Prostate gland (tissue), 2 donors: ENCODE data around the gene ANKS1B. TPM values are rescaled to one million over a fixed set of nuclear protein-coding genes. Genes with fewer than 3 reads are reported as not detected.
"Not testable (repeated sequence)": the region's sequence is repeated elsewhere in the genome, so short reads cannot be mapped to it uniquely, and the experiment has no call there.

Experiments
- DNase-seq: peaks from one replicate; pipeline ENCODE4 v3.0.0-alpha.2; 2019; ENCODE audit warnings: low spot score
- H3K27ac ChIP-seq, 2 donors: fragments of 200-600 bp; sonication (generic); 2 replicates each; pipeline ENCODE4 v1.5.1; 2017 to 2019
- H3K27me3 ChIP-seq: fragments of 200-600 bp; sonication (generic); replicated peaks from 2 replicates; pipeline ENCODE4 v1.5.1; 2019; ENCODE audit not compliant: insufficient read depth
- H3K36me3 ChIP-seq, 2 donors: fragments of 200-600 bp; sonication (generic); 1 replicate in 1 of 2; 2 replicates in 1 of 2; pipeline versions ENCODE4 v1.5.1 to v1.8.1; 2017 to 2019
- H3K4me1 ChIP-seq: fragments of 200-600 bp; sonication (generic); replicated peaks from 2 replicates; pipeline ENCODE4 v1.5.1; 2019
- H3K4me3 ChIP-seq, 2 donors: fragments of 200-600 bp; sonication (generic); 2 replicates each; pipeline ENCODE4 v1.5.1; 2017 to 2019
- H3K9me3 ChIP-seq: fragments of 200-600 bp; sonication (generic); 2 replicates; pipeline ENCODE4 v1.5.1; 2017
- POLR2A ChIP-seq: fragments of 450-650 bp; IDR thresholded peaks from one replicate; pipeline ENCODE4 v1.6.1; 2016; ENCODE audit warnings: antibody characterized with exemption, mild to moderate bottlenecking
- POLR2AphosphoS5 ChIP-seq: sonication (generic); formaldehyde crosslinking; IDR thresholded peaks from one replicate; pipeline ENCODE4 v1.6.1; 2017; ENCODE audit warnings: antibody characterized with exemption
- WGBS: methylation state at CpG from one replicate; pipeline ENCODE4 v1.1.5; 2018; 5-methylcytosine and 5-hydroxymethylcytosine counted together
- intact Hi-C: fragments of 100-400 bp; cut with DNase I; formaldehyde crosslinking; loops from one replicate; pipeline ENCODE4 v1.14.2; 2022
- total RNA-seq, 2 donors: library from RNA; depleted of rRNA; stranded (reverse); fragments of >200 nt; gene quantifications; one replicate each; pipeline ENCODE4 v1.1.0, GENCODE V29; 2016
- TF ChIP-seq, protein P1 (sequence below), 4 experiments: fragments of 200-600 bp in 2 of 4; fragments of 450-650 bp in 2 of 4; sonication (generic) in 2 of 4; IDR thresholded peaks; 1 replicate in 3 of 4; 2 replicates in 1 of 4; pipeline ENCODE4 v1.5.1; 2016 to 2019; ENCODE audit warnings: antibody characterized with exemption in 4 of 4, mild to moderate bottlenecking in 2 of 4, moderate library complexity in 2 of 4

Gene ANKS1B
- total RNA-seq, 2 donors from 2014 or later = 13.0 to 17.4 TPM

DNA sequence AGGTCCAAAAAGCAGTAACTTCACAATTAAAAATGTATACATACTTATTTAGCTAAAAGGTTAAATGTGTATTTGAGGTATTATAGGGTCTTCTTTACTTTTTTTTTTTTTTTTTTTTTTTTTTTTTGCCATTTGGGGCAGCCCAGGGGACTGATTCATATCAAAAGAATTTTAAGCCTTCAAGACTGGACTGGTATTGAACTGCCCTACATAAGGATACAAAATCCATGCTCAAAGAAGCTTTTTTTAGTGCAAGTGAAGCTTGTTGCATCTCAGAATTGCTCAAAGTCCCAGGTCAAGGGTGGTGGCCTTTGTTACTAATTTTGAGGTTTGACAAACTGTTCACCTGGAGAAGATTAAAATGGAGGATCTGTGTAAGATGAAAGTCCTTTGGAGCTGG lies 1215.7 kb downstream of the ANKS1B start:
- intact Hi-C loops = no loop called here
- TF ChIP-seq, protein P1, sequence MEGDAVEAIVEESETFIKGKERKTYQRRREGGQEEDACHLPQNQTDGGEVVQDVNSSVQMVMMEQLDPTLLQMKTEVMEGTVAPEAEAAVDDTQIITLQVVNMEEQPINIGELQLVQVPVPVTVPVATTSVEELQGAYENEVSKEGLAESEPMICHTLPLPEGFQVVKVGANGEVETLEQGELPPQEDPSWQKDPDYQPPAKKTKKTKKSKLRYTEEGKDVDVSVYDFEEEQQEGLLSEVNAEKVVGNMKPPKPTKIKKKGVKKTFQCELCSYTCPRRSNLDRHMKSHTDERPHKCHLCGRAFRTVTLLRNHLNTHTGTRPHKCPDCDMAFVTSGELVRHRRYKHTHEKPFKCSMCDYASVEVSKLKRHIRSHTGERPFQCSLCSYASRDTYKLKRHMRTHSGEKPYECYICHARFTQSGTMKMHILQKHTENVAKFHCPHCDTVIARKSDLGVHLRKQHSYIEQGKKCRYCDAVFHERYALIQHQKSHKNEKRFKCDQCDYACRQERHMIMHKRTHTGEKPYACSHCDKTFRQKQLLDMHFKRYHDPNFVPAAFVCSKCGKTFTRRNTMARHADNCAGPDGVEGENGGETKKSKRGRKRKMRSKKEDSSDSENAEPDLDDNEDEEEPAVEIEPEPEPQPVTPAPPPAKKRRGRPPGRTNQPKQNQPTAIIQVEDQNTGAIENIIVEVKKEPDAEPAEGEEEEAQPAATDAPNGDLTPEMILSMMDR (IDR thresholded peaks at IDR 0.05) = no peak
- TF ChIP-seq POLR2A (no peak), POLR2AphosphoS5 (no peak)
- no peak for DNase-seq
- Histone ChIP-seq H3K27me3 (no peaks in the 10 kb centered on the region), H3K4me1 (no peaks in the 10 kb centered on the region), H3K4me3 (no peak overlapping the region), H3K36me3 (no peaks in the 10 kb centered on the region), H3K9me3 (no peaks in the 10 kb centered on the region), H3K27ac (no peak overlapping the region)

GRCh38 chr12:98767248-98767647 lies 1217.5 kb downstream of the ANKS1B start:
- Histone ChIP-seq H3K9me3 (no peaks in the 10 kb centered on the region), H3K27me3 (no peaks in the 10 kb centered on the region), H3K4me3 (no peak overlapping the region), H3K36me3 (no peaks in the 10 kb centered on the region), H3K4me1 (no peaks in the 10 kb centered on the region), H3K27ac (no peak overlapping the region)
- intact Hi-C loops = no loop called here
- no peak for DNase-seq
- TF ChIP-seq POLR2A (no peak), POLR2AphosphoS5 (no peak)
- TF ChIP-seq, protein P1 (IDR thresholded peaks at IDR 0.05) = no peak
- WGBS = 95% methylated on average over 9 of the region's 9 CpGs

- no peak overlapping the region for H3K4me3 ChIP-seq
Measured at GRCh38 chr12:98763656-98764055, 1221.1 kb downstream of the ANKS1B start.

DNA sequence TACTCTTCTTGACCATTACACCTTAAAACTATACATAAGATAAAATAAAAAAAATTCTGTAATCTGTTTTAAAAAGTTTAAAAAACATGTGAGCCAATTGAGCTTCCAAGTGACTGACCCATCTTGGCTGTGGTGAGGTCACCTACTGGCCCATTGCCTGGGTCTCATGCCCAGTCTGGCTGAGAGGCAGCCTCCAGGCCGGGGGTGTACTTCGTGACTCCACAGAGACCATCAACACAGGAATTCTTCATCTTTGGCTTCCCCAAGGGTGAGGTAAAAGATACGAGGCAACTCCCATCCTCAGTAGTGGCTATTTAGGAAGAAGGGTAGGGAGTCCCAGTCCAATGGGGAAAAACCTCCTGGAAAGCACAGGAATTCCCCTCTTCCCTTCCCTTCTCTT lies 1226.4 kb downstream of the ANKS1B start:
- 49% methylated on average over 3 of the region's 3 CpGs for WGBS
- Histone ChIP-seq H3K27ac (no peak overlapping the region), H3K4me3 (no peak overlapping the region), H3K36me3 (no peaks in the 10 kb centered on the region), H3K9me3 (no peaks in the 10 kb centered on the region), H3K27me3 (no peaks in the 10 kb centered on the region), H3K4me1 (no peaks in the 10 kb centered on the region)
- DNase-seq = no peak
- no peak for TF ChIP-seq POLR2AphosphoS5
- TF ChIP-seq, protein P1 (IDR thresholded peaks at IDR 0.05) = no peak
- no peak for TF ChIP-seq POLR2A
- intact Hi-C loops = no loop called here

More at GRCh38 chr12:98763656-98764055, 1221.1 kb downstream of the ANKS1B start:
- Histone ChIP-seq H3K4me1 (no peaks in the 10 kb centered on the region), H3K36me3 (no peaks in the 10 kb centered on the region), H3K27me3 (no peaks in the 10 kb centered on the region), H3K9me3 (no peaks in the 10 kb centered on the region), H3K27ac (no peak overlapping the region)
- TF ChIP-seq POLR2AphosphoS5 (no peak), POLR2A (no peak)
- TF ChIP-seq, protein P1 (IDR thresholded peaks at IDR 0.05) = no peak
- intact Hi-C loops = no loop called here
- DNase-seq = no peak
- WGBS = 73% methylated on average over 4 of the region's 4 CpGs

DNA sequence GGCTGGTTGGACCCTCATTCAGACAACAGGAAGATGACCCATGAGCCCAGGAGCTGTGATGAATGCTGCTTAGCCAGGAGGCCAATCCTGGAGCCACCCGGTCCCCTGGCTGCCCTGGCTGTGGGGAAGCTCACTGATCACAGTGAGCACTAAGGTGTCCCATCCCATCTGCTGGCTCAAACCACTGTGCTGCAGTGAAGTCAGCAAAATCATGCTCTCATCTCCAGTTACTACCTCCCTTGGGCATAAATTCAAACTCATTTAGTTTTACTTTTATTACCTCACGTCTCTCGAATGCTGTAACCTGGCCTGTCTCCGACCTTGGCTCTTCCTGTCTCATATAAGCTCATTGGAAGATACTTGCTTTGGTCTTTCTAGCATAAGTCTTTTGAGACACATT lies 1227.3 kb downstream of the ANKS1B start:
- Histone ChIP-seq H3K27me3 (no peaks in the 10 kb centered on the region), H3K36me3 (no peaks in the 10 kb centered on the region), H3K4me1 (no peaks in the 10 kb centered on the region), H3K4me3 (no peak overlapping the region), H3K9me3 (no peaks in the 10 kb centered on the region), H3K27ac (no peak overlapping the region)
- intact Hi-C loops = no loop called here
- TF ChIP-seq, protein P1 (IDR thresholded peaks at IDR 0.05) = no peak
- TF ChIP-seq POLR2AphosphoS5 (no peak), POLR2A (no peak)
- 33% methylated on average over 3 of the region's 4 CpGs for WGBS
- DNase-seq = no peak

- WGBS = 96% methylated on average over 5 of the region's 5 CpGs
- H3K27ac ChIP-seq, H3K27me3 ChIP-seq, H3K4me1 ChIP-seq, H3K4me3 ChIP-seq, H3K9me3 ChIP-seq, H3K36me3 ChIP-seq, intact Hi-C loops, DNase-seq: not testable (repeated sequence)
Measured at GRCh38 chr12:98755855-98756254, 1228.9 kb downstream of the ANKS1B start.
